DMS153 treated with DMSO at 0.1 percent for 48 hours (cell line): ENCODE results near the gene NCAPH2.

Experiments used
- DNase-seq: peaks from one replicate; lab custom pipeline; 2025; ENCODE audit not compliant: unreplicated experiment; lab: John Stamatoyannopoulos, UW

Gene NCAPH2

DNA sequence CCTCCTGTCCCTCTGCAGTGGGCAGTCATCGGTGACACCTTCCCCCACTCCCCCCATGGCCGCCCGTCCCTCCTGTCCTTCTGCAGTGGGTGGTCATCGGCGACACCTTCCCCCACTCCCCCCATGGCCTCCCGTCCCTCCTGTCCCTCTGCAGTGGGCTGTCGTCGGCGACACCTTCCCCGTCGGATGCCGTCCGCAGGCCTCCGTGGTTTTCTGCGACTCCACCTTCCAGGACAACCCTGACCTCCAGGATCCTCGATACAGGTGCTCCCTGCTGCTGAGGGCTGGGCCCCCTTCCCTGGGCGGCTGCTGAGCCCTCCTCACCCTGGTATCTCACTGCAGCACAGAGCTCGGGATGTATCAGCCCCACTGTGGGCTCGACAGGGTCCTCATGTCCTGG lies 19.1 kb upstream of the NCAPH2 start:
- no peak for DNase-seq

DNA sequence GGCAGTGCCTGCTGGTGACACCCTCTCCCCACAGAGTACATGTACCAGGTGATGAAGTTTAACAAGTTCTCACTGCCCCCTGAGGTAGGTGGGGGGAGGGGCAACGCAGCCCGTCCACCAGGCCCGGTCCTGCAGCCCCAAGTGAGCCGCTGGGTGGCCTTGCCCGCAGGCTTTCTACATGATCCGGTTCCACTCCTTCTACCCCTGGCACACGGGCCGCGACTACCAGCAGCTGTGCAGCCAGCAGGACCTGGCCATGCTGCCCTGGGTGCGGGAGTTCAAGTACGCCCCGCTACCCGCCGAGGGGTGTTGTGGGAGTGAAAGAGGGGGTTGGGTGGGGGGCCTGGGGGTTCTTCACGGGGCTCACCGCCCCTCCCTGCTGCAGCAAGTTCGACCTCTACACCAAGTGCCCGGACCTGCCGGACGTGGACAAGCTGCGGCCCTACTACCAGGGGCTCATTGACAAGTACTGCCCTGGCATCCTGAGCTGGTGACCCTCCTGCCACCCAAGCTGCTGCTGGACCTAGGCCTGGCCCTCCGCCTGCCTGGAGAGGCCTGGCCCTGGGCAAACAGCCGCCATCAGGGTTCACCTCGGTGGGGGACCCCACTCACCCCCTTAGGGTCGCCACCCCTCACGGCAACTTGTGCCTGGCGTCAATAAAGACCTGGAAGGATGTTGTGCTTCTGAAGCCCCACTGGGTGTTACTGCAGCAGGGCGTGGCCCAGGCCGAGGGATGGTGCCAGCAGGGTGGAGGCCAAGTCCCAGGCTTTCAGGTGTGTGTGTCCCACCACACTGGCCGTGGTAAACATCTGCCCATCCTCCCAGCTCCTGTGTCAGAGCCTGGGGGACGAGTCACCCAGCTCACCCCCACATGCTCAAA lies 18.4 kb upstream of the NCAPH2 start:
- no peak for DNase-seq

DNA sequence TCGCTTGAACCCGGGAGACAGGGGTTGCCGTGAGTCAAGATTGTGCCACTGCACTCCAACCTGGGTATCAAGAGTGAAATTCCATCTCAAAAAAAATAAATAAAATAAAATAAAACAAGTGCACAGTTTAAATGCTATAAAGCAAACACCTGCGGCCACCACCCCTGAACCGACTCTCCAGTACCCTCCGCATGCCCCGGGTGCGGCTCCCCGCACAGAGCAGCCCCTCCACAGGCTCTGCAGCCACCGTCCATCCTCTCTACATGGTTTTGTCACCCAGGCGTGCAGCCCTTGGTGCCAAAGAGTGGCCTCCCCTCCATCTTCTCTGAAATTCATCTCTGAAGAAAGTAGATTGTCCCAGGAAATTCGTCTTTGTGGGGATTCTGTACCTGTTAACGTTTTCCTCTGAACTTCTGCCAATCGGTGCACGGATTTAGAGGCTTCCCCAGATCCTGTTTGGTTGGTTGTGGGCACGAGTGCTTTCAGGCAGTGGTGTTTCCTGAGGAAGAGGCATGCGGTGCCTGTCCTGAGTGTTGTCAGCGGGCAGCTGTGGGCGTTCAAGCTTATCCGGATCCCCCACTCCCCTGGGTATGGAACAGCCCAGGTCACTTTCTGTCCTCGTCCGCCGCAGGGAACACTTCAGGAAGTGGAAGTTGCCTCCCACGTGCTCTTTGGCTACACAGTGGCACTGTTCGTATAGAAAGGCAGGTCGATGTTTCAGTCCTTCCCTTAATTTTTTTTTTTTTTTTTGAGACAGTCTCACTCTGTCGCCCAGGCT lies 17.3 kb upstream of the NCAPH2 start:
- DNase-seq: no peak

DNA sequence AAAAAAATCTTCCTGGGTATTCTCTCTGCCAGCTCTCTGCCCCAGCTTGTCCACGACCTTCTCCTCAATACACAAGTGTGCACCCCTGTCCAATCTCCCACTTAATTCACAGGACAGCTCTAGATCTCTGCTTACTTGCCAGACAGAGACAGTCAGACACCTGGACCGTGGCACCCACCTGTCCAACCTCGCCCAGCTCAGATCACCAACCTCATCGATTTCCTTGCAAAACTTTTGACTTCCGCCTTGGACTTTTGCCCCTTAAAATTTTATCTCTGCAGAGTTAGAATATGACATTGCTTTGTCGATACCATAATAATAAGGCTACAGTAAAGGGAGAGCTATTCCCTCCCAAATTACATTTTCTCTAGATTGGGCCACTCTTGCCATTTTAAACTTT lies 10.9 kb upstream of the NCAPH2 start:
- DNase-seq: no peak

DNA sequence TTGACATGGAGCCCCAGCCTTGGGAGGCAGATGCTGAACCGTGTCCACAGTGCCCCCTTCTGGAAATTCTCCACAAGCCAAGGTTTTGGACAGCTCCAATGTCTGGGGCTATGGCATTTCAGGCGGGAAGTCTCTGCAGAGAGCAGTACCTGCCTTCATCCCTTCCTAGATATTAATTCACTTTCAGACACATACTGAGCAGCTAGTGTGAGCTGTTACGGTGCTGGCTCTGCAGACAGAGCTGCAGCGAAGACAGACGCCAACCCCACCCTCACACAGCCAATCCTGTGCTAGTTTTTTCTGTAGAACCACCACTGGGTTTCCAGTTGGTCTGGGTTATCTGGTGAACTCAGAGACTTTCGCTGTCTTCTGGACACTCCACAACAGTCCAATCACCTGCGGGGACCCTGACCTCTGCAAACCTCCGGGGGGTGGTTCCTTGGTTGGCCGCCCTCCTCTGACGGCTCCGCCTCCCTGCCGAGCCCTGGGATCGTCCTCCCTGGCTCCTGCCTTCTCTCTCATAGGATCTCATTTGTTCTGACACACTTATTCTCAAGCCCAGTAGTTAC lies 9.6 kb upstream of the NCAPH2 start:
- DNase-seq: peak; percentile 66

DNA sequence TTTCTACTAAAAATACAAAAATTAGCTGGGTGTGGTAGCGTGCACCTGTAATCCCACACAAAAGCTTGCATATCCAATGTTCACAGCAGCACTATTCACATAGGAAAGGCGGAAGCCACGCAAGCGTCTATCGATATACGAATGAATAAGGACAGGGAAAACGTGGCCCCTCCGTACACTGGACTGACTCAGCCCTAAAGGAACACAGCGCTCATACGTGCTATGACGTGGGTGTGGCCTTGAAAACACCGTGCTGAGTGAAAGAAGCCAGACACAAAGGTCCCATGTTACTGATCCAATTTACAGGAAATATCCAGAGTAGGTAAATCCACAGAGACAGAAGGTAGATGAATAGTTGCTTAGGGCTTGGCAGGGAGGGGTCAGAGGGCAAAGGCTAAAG lies 7.6 kb upstream of the NCAPH2 start:
- DNase-seq: no peak

DNA sequence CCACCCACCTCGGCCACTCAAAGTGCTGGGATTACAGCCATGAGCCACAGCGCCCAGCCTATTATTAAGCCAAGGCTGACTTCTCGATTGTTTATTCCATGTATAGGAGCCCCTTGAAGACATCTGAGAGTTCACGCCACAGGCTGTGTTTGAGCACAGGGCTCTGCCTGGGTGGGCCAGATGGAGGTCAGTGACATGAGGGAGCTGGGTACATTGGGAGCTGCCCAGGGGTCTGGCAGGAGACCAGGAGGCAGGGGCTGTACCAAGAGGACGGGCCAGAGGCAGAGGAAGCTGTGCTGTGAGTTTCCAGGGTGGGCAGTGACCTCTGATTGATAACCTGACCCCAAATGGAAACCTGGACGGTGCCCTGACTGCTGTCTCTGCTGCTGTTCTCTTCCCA lies 5.9 kb upstream of the NCAPH2 start:
- DNase-seq: no peak

DNA sequence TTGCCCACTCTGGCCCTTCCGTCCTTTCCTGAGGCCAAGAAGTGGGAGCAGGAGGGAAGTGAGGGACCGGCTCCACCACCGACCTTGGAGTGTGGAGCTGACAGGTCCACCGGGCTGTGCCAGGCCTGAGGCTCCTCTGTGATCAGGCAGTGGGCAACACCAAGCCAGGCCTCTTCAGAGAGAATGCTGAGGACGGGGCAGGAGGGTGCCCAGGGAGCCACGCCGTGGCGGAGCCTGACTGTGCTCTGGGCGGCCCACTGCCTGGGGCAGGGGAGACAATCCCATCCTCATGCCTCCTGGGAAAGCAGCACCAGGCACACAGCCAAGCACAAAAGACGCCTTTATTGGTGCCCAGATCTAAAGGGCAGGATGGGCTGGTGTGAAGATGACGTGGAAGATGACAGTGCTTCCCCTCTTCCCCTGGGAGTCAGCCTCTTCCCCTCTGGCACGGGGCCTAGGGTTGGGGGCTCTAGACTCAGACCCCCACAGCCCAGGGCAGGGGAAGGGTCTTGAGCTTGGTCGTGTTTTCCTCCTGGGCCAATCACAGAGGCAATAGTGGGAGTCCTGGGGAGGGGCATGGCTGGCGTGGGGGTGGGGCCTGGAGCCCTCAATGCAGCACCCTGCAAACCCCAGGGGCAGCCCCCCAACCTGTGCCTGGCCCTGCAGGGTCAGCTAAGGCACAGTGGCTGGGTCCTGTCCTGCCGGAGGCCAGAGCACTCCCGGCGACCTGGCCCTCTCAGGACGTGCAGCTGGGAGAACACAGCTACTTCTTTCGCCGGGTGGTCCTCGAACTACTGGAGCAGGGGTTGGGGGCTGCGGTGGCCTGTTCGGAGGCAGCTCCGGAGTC lies 5.2 kb upstream of the NCAPH2 start:
- no peak for DNase-seq

DNA sequence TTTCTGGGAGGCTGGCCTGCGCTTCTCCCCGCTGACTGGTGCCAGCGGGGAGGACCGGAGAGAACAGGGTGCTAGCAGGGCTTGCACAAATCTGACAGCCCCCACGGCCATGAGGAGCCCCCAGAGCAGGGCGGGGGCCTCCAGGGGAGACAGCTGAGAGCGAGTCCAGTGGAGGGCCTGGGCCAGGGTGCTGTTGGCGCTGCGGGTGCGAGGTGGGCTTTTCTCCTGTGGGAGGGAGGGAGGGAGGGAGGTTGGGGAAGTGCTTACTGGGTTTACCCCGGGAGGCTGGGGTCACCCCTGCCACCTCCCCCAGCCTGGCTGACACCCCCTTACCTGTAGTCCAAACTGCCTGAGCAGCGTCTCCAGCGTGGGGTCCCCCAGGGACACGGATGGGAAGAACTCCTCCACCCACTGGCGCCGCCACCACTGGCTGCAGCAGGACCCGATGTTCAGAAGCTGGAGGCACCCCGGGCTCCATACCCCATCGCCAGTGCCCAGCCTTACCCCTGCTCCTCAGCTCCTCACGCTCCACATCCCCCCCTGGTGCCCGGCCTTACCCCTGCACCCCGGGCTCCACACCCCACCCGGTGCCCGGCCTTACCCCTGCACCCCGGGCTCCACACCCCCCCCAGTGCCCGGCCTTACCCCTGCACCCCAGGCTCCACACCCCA lies 4.4 kb upstream of the NCAPH2 start:
- DNase-seq: no peak

DNA sequence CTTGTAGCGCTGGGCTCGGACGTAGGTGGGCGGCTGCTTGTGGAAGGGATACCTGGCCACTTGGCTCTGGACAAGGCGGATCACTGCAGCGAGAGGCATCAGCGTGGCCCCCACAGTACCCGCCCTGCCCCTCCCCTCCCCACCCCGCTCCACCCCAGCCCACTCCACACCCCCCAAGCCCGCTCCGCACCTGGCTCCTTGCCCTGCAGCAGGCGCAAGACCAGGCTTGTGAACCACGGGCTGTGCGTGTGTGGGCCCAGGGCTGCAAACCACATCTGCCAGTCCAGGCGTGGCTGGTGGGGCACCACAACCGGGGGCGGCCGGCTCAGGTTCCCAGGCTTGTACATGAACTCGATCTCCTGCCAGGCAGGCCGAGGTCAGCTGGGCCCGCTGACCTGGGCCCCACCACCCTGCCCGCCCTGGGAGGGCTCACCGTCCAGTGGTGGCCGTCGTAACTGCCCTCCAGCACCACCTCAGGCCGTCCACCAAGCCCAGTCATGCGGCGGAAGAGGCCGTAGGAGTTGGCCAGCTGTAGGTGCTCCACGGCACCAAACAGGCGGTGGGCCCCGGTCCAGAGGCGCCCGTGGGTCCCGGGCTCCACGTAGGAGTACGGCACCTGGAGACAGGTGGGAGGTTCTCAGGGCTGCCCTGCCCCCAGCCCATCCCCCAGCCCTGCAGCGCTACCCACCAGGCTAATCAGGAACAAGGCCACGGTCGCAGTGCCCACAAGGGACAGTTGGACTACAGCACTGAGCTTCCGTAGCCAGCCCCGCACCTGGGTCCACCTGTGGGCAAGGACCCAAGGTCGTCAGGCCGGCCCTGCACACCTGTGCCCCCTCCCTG lies 3.4 kb upstream of the NCAPH2 start:
- no peak for DNase-seq

DNA sequence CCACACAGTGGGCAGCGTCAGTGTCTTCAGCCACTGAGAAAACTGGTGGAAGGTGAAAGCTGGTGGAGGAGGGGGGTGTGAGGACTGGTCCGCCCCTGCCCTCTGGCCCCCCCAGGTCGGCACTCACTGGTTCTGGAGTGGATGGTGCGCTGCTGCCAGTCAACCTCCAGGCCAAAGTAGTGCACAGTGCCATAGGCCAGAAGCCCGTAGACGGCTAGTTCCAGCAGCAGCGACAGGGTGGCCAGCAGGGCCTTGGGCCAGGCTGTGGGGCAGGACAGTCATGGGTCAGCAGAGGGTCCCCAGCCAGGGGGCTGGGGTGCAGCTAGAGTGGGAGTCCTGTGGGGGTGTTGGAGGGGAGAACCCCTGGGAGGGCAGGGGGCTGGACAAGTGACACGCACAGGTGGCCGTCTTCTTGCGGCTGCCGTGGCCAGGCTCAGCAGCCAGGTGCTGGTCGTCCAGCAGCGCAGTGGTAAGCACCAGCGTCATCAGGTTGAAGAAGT lies 2.7 kb upstream of the NCAPH2 start:
- DNase-seq: no peak

DNA sequence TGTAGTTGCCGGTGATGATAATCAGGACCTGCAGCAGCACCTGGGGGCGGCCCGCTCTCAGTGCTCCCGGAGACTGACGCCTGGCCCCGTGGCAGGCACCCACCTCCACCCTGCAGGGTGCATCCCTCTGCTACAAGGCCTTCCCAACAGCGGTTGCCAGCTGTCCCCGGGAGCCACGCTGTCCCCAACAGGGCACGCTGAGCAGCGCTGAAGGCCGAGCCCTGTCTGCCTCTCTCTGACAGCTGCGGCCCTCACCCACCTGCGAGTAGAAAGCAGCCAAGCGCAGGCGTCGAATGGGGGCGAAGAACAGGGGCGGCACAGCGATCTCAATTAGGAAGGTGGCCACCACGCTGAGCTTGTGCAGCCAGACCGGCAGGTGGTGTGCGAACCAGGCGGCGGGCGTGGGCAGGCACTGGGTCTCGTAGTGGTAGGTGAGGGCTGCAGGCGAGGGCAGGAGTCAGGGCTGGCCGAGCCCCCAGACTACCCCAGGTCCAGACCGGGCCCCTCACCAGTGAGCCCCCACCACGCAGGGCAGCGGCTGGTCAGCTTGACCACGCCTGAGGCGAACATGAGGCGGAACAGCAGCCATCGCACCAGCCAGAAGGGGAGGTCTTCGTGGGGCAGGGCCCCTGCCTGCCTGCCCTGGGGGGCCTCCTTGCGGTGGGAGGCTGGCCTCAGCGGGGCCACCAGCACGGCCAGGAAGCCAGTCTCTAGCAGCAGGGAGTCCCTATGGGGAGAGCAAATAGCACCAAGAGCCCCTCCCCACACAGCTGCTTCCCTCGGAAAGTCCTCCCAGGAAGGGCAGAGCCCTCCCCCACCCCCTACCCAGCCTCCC lies 2.0 kb upstream of the NCAPH2 start:
- no peak for DNase-seq

DNA sequence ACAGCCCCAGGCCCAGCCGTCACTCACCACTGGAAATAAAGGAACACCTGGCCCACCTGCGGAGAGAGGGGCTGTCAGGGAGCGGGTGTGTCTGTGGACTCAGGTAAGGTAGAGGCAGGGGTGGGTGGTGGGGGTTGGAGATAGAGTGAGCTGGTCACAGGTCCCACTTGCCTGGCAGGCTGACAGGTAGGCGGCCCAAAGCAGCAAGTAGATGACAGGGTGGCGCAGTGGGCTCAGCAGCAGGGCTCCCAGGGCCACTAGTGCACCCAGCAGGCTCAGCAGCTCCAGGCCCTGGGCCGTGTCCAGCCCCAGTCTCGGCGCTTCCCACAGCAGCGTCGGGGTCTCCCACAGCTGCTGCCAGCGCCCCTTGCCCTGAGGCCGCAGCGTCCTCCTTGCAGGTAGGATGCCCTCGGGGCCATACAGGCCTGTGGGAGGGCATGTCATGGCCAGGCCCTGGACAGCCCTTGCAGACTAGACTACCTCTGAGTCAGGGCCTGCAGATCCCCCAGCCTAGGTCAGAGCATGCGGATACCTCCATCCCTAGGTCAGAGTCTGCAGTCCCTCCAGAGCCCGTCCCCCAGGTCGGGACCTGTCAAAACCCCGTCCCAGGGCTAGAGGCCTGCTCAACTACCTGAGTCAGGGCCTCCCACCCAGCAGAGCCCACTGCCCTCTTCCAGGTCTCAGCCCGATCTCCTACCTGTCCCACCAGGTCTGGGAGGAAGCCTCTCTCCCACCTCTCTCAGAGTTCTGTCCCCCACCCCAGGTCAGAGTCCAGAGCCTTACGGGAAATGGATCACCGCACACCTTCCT lies 1.2 kb upstream of the NCAPH2 start:
- no peak for DNase-seq

DNA sequence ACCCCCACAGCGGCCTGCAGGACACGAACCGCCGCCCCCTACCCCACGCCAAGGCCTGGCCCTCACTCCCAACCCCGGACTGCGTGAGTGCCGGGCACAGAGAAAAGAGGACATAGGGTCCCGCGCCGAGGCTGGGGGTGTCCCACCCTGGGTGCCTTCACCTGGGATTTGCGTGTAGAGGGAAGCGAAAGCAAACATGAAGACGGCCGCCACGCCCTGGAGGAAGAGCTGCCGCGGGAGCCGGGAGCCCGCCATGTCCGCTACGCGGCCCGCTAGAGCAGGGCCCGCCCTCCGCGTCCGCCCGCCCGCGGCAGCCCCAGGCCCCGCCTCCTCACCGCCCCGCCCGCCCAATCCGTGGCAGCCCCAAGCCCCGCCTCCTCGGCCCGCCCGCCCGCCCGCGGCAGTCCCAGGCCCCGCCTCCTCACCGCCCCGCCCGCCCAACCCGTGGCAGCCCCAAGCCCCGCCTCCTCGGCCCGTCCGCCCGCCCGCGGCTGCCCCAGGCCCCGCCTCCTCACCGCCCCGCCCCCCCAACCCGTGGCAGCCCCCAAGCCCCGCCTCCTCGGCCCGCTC lies 518 bp upstream of the NCAPH2 start, which contains the start of gene LMF2:
Gene LMF2, minus strand, starts transcription at position 282 of the 570 bp plus-strand sequence. Its CDS starts 27 bp downstream, at position 255.
- peak; percentile 88 for DNase-seq

DNA sequence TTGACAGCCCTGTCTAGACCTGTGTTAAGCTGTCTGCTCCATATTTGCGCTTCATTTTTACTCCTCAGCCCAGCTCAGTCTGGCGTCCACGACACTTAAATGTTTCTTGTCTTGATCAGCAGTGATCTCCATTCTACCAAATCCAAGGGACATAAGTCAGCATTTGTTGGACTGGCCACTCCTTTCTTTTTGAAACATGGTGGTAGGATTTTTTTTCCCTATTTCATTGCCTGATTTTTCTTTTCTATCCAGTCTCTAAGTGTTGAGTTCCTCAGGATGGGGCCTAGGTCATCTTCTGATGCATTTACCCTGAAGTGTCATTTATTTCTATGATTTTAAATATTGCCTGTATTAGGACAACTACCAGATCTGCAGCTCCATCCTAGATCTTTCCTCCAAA lies 873 bp downstream of the NCAPH2 start:
- no peak for DNase-seq

DNA sequence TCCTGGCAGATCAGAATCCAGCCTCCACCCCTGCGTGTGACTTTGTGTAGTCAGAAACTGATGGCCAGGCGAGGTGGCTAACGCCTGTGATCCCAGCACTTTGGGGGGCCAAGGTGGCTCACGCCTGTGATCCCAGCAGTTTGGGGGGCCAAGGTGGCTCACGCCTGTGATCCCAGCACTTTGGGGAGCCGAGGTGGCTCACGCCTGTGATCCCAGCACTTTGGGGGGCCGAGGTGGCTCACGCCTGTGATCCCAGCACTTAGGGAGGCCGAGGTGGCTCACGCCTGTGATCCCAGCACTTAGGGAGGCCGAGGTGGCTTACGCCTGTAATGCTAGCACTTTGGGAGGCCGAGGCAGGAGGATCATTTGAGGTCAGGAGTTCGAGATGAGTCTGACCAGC lies 5.2 kb downstream of the NCAPH2 start:
- no peak for DNase-seq

DNA sequence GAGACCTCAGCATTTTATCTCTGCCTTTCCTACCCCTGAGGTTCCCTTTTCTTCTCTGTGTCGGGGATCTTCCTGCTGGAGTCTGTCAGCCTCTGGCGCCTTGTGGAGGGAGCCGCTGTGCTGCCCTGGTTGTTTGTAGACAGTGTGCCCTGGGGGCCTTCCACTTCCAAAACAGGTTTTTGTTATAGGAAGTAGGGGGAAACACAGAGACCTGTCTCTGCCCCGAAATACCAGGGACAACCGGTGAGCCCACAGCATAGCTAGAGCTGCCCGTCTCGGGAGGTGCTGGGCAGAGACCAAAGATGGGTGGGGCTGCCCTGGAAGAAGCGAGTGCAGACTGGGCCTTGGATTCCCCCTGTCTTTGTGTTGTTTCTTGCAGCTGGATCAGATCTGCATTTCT lies 8.0 kb downstream of the NCAPH2 start:
- DNase-seq: no peak
